Neural cell (in vitro differentiated cells): ENCODE measurements around the gene SFMBT1.

Experiments used
- EP300 ChIP-seq: fragments of 450-650 bp; conservative IDR thresholded peaks from 2 replicates; pipeline ENCODE4 v1.6.1; 2014; ENCODE audit warnings: antibody characterized with exemption, mild to moderate bottlenecking, moderate library complexity; ENCODE audit not compliant: poor library complexity, severe bottlenecking
- EZH2 ChIP-seq: fragments of 200-600, 300-800 bp; shearing (Covaris generic), sonication (generic); IDR thresholded peaks from 2 replicates; pipeline ENCODE4 v1.6.1; 2014; ENCODE audit warnings: antibody characterized with exemption, low read length, borderline replicate concordance, mild to moderate bottlenecking; ENCODE audit not compliant: insufficient read depth, poor library complexity, severe bottlenecking
- POLR2AphosphoS5 ChIP-seq: IDR thresholded peaks from 2 replicates; pipeline ENCODE4 v1.6.1; 2012
- RAD21 ChIP-seq: fragments of 450-650 bp; conservative IDR thresholded peaks from 2 replicates; pipeline ENCODE4 v1.6.1; 2014; ENCODE audit warnings: antibody characterized with exemption, mild to moderate bottlenecking, moderate library complexity
- TAF1 ChIP-seq: IDR thresholded peaks from 2 replicates; pipeline ENCODE4 v1.6.1; 2012; ENCODE audit warnings: low read depth
- TF ChIP-seq, protein P1 (sequence below): fragments of 450-650 bp; IDR thresholded peaks from 2 replicates; pipeline ENCODE4 v1.5.1; 2014; ENCODE audit warnings: antibody characterized with exemption, mild to moderate bottlenecking, moderate library complexity; ENCODE audit not compliant: poor library complexity, severe bottlenecking
- TF ChIP-seq, protein P2 (sequence below): IDR thresholded peaks from 2 replicates; pipeline ENCODE4 v1.6.1; 2012; ENCODE audit warnings: borderline replicate concordance

DNA sequence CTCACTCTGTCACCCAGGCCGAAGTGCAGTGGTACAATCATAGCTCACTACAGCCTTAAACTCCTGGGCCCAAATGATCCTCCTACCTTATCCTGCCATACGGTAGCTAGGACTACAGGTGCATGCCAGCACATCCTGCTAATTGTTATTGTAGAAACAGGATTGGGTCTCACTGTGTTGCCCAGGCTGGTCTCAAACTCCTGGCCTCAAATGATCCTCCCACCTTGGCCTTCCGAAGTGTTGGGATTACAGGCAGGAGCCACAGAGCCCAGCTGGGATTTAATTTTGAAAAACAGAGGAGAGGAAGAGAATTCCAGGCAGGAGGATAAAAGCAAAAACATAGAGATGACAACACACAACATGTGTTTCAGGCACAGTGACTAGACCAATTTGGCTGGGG, 40.5 kb downstream of the SFMBT1 start:
- TF ChIP-seq, protein P1, sequence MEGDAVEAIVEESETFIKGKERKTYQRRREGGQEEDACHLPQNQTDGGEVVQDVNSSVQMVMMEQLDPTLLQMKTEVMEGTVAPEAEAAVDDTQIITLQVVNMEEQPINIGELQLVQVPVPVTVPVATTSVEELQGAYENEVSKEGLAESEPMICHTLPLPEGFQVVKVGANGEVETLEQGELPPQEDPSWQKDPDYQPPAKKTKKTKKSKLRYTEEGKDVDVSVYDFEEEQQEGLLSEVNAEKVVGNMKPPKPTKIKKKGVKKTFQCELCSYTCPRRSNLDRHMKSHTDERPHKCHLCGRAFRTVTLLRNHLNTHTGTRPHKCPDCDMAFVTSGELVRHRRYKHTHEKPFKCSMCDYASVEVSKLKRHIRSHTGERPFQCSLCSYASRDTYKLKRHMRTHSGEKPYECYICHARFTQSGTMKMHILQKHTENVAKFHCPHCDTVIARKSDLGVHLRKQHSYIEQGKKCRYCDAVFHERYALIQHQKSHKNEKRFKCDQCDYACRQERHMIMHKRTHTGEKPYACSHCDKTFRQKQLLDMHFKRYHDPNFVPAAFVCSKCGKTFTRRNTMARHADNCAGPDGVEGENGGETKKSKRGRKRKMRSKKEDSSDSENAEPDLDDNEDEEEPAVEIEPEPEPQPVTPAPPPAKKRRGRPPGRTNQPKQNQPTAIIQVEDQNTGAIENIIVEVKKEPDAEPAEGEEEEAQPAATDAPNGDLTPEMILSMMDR = no peak
- no peak for TF ChIP-seq EP300
- TF ChIP-seq RAD21 = no peak
- TF ChIP-seq EZH2 = no peak
- TF ChIP-seq, protein P2, sequence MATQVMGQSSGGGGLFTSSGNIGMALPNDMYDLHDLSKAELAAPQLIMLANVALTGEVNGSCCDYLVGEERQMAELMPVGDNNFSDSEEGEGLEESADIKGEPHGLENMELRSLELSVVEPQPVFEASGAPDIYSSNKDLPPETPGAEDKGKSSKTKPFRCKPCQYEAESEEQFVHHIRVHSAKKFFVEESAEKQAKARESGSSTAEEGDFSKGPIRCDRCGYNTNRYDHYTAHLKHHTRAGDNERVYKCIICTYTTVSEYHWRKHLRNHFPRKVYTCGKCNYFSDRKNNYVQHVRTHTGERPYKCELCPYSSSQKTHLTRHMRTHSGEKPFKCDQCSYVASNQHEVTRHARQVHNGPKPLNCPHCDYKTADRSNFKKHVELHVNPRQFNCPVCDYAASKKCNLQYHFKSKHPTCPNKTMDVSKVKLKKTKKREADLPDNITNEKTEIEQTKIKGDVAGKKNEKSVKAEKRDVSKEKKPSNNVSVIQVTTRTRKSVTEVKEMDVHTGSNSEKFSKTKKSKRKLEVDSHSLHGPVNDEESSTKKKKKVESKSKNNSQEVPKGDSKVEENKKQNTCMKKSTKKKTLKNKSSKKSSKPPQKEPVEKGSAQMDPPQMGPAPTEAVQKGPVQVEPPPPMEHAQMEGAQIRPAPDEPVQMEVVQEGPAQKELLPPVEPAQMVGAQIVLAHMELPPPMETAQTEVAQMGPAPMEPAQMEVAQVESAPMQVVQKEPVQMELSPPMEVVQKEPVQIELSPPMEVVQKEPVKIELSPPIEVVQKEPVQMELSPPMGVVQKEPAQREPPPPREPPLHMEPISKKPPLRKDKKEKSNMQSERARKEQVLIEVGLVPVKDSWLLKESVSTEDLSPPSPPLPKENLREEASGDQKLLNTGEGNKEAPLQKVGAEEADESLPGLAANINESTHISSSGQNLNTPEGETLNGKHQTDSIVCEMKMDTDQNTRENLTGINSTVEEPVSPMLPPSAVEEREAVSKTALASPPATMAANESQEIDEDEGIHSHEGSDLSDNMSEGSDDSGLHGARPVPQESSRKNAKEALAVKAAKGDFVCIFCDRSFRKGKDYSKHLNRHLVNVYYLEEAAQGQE = no peak
- TF ChIP-seq POLR2AphosphoS5 = no peak
- no peak for TF ChIP-seq TAF1
